GM19240 (cell line): ENCODE measurements around the gene DPEP1.
"Not testable (repeated sequence)": the region's sequence is repeated elsewhere in the genome, so short reads cannot be mapped to it uniquely, and the experiment has no call there.

Experiments
- DNase-seq: peaks from one replicate; pipeline ENCODE4 v3.0.0; 2011; ENCODE audit warnings: low spot score; ENCODE audit not compliant: insufficient read length

DPEP1 gene

GRCh38 chr16:89577055-89577759 is 36.2 kb upstream of the DPEP1 start:
- DNase-seq, result no peak

- no peak for DNase-seq
Measured at GRCh38 chr16:89579351-89579750, 34.1 kb upstream of the DPEP1 start.

GRCh38 chr16:89581045-89581695 is 32.3 kb upstream of the DPEP1 start:
- DNase-seq, result no peak

DNA sequence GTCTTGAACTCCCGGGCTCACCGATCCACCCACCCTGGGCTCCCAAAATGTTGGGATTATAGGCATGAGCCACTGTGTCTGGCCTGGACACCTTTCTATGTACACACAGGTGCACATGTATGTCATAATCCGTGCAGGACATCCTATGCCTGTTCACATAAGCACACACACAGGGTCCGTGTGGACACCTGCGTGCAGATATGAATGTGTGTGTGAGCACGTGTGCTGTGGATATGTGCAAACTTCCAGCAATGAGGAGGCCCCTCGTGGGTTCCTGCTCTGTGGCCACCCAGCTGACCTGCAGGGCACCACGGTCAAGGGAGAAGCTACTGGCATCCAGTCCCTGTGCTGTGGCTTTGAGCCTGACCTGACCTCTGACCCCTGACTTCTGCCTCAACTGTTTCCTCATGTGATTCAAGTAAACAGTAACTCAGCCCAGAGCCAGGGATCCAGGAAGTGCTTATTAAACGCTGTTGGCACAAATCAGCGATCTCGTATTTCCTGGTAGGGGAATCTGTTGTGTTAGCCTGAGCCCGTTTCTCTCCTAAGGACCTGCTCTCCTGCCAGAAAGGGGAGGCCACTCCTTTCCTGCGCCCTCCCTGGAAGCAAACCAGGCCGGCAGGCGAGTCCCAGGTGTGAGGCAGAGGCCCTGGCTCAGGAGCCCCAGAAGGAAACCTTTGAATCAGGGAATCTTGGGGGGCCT is 31.4 kb upstream of the DPEP1 start:
- no peak for DNase-seq

- DNase-seq, result no peak
Measured at GRCh38 chr16:89582614-89583196, 30.7 kb upstream of the DPEP1 start.

DNA sequence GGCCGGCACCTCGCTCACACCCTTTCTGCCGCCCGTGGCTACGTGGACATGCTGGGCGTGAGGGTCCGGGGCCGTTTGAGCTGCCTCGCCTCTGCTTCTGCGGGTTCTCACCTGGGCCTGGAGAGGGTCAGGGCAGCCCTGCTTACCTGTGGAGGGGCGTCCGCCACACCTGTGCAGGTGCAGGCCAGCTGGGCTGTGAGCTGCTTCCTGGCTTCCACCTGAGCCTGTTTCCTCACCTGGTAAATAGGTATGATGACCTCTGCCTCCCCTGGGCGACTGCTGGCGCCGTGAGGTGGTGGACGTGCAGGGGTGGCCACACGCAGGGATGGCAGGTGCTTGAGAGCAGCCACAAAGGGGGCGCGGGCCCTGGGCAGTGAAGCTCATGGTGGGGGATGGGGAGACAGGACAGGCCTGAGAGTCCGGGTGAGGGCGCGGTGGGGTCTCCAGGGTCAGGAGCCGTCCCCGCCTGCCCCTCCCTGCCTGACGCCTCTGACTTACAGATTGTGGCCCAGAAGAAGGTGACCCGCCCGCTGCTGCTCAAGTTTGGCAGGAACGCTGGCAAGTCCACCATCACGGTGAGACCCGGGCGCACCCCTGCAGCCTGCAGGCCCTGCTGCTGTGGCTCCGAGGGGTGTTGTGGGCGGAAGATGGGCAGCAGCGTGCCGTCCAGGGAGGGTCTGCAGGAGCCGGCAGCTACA is 30.1 kb upstream of the DPEP1 start:
- no peak for DNase-seq

- DNase-seq, result no peak
Measured at GRCh38 chr16:89583895-89584644, 29.4 kb upstream of the DPEP1 start.

DNA sequence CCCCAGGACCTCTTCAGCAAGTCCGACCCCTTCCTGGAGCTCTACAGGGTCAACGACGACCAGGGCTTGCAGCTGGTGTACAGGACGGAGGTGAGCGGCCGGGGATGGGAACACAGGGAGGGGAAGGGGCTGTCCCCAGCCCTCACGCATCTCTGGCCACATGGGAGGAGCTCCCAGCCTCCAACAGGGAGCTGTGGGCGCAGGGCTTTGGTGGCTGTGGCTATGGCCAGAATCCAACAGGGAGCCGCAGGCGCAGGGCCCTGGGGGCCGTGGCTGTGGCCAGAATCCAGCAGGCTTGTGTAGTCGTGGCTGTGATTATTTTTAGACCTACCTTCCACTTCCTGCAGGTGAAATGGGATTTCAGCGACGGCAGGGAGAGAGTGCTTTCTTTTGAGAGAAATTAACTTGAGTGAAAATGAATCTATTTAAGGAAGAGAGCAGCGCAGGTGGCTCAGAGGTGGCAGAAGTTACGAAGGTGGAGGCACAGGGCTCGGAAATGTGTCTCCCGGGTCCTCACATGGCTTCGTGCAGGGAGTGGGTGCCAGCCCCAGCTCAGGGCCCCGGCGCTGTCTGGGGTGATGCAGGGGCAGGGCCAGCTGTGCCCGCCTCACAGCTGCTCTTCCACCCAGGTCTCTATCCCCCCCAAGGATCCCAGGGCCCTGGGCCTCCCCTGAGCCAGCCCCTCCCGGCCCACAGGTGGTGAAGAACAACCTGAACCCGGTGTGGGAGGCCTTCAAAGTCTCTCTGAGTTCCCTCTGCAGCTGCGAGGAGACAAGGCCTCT is 28.5 kb upstream of the DPEP1 start:
- no peak for DNase-seq

DNA sequence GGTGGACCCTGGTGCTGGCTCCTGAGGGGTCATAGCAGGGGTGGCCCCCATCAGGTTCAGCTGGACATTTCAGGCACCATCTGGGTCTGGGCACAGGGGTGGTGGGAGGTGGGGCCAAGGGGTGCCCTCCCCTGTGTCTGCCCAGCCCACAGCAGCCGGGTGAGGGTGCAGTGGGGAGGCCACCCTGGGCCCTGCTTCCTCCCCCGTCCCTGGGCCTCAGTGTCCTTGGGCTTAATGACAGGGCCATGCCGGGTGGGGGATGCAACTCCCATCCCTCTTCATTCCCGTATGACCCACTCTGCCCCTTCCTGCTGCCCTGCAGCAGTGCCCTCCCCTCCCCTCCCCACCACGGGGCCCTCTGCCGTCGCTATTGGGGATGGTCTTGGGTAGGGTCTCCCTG is 27.2 kb upstream of the DPEP1 start:
- DNase-seq, result no peak

GRCh38 chr16:89586853-89587252 is 26.6 kb upstream of the DPEP1 start:
- DNase-seq, result no peak

GRCh38 chr16:89587676-89588075 is 25.8 kb upstream of the DPEP1 start:
- not testable (repeated sequence) for DNase-seq

GRCh38 chr16:89588413-89589109 is 24.9 kb upstream of the DPEP1 start:
- DNase-seq, result no peak

DNA sequence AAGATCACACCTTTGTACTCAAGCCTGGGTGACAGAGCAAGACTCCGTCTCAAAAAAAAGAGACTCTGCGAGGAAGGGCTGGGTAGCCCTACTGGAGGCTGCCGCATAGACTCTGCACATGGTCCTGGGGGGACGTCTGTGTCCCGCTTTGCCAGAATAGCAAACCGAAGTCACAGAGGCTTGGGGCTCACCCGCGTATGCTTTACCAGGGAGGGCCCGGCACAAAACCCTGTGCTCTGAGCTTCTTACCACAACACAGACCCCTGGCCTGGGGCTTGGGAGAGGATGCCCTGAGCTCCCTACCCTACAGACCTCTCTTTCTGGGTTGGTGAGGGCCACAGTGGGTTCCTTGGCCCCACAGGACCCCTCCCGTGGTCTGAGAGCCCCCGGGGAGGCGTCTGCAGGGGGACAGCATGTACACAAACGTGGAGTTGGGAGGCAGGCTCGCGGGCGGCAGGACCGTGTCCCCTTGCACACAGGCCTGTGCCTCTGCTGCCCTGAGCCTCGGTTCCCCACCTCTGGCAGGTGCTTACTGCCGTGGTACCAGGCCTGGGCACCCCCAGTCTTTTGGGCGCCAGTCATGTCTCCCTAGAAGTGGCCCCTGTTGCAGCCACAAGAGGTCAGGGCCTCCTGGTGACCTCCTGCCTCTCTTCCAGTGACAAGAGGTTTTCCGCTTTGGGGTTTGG is 24.1 kb upstream of the DPEP1 start:
- no peak for DNase-seq

GRCh38 chr16:89593841-89594240 is 19.6 kb upstream of the DPEP1 start:
- DNase-seq, result no peak

- DNase-seq, result no peak
Measured at GRCh38 chr16:89595330-89596060, 17.9 kb upstream of the DPEP1 start.

GRCh38 chr16:89596061-89596689 is 17.3 kb upstream of the DPEP1 start:
- DNase-seq, result no peak

GRCh38 chr16:89596957-89597649 is 16.3 kb upstream of the DPEP1 start:
- no peak for DNase-seq
